HG02588 (cell line): ENCODE data around the gene UBE2J2.
A peak's percentile ranks its signal among the peaks of the same experiment; 100 is the strongest.

Source experiments
- ATAC-seq: cut with Tn5 transposase; IDR thresholded peaks from one replicate; pipeline ENCODE4 v1.9.1; 2021; ENCODE audit warnings: mild to moderate bottlenecking, moderate library complexity; ENCODE audit not compliant: unreplicated experiment

UBE2J2 gene

GRCh38 chr1:1231400-1232207 is 42.0 kb downstream of the UBE2J2 start, which contains the start of gene SDF4:
TSS of gene SDF4 (minus strand) at chr1:1232001. CDS start at chr1:1228772, 3,229 bp downstream.
- peak; percentile 85 for ATAC-seq

DNA sequence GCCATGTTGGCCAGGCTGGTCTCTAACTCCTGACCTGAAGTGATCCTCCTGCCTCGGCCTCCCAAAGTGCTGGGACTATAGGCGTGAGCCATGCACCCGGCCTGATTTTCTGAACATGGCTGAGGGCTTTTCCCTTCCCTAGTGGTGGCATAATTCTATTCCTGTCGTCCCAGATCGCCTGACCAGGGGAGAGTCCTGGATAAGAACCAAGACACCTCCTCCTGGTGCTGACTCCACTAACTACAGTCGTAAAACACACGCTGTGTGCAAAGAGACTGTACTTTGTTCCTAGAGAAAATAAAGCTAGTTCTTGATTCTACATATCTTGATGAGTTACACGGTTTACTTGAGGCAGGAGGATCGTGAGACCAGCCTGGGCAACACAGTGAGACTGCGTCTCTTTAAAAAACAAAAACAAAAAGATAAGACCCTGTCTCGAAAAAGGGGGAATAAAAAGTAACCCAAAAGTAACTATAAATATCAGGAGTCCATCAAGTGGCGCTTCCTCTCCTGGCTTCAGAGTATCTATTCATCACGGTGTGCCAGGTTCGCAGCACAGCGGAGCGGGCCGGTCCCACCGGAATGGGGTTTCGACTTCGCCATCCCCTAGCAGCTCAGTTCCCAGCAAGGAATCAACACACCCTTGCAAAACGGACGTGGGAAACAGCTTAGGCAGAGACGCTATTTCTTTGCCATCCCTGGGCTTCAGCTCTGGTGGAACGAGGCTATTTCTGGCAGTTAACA is 42.8 kb downstream of the UBE2J2 start:
- ATAC-seq = no peak

DNA sequence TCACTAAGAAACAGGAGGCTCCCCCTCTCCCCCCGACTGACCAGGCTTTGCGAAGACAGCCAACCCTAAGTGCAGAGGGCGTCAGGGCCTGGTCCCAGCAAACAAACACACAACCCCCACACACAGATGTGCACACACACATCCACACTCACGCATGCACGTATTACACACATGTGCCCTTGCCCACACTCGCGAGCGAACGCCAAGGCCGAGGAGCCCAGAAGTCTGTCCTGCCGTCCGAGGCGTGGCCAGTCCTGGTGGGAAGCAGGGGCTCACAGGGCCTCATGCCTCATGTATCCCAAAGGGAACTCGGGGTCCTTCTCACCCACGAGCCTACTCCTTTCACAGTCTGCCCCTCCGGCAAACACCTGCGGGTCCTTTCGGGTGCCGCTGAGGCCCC is 43.9 kb downstream of the UBE2J2 start:
- ATAC-seq = no peak

- no peak for ATAC-seq
Measured at GRCh38 chr1:1228596-1229321, 44.9 kb downstream of the UBE2J2 start.

DNA sequence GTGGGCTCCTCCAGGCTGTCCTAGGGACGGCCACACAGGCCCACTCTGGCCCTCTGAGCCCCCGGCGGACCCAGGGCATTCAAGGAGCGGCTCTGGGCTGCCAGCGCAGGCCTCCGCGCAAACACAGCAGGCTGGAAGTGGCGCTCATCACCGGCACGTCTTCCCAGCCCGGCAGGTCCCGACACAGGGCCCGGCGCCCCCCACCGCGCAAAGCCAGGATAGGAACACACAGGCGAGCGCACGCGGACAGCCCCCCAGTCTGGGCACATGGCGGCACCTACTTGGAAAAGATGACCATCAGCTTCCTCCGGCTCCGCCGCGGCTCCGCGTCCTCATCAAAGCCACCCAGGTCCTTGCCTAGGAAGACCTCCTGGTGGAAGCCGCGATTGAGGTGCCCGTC is 45.5 kb downstream of the UBE2J2 start:
- no peak for ATAC-seq

- ATAC-seq = no peak
Measured at GRCh38 chr1:1227386-1227785, 46.3 kb downstream of the UBE2J2 start.

DNA sequence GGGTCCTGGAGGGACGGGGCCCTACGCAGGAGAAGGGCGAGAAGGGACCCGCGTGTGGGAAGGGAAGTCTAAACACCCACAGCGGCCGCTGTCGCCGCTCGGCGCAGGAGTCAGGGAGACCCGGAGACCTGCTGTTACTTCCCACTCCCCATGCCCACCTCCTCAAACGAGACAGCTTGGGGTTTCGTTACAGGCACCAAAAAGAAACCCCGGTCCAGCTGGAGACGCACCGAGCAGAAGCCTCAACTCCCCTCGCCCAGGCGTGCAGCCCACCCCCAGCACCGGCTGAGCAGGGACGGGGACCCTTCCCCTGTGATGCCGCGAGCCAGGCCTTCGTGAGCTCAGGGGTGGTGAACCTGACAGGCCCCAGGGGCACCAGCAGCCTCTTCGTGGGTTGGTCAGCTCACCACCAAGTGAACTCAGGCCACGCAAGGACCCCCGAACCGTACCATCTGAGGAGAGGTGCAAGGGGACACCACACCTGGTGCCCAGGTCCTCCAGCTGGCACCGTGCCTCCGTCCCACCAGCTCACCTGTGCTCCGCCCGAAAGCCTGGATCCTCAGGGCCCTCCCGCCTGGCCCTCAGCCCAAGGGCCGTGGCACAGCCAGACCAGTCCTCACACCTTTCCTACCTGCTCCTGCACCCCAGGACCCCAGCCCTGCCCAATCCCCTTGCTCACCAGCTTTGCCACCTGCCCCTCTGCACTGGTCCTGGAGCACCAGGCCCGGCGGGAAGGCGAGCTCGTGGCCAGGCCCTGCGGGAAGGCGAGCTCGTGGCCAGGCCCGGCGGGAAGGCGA is 46.9 kb downstream of the UBE2J2 start:
- no peak for ATAC-seq

DNA sequence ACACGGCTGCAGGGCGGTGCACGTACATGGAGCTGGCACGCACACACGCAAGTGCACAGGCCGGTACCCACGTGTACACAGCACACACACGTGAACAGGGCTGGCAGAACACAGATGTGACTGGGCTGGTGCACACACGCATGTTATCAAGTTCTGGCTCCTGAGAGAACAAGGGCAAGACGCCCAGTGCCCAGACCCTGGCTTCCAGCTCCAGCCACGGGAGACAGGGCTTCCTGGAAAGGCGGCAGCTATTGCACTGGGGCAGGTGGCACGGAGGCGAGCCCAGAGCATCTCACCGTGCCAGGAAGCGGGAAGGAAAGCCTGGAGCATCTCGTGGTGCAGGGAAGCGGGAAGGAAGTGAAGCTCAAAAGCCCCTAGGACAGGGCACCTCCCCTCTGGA is 47.7 kb downstream of the UBE2J2 start:
- no peak for ATAC-seq

GRCh38 chr1:1225238-1225845 is 48.3 kb downstream of the UBE2J2 start:
- ATAC-seq = no peak

DNA sequence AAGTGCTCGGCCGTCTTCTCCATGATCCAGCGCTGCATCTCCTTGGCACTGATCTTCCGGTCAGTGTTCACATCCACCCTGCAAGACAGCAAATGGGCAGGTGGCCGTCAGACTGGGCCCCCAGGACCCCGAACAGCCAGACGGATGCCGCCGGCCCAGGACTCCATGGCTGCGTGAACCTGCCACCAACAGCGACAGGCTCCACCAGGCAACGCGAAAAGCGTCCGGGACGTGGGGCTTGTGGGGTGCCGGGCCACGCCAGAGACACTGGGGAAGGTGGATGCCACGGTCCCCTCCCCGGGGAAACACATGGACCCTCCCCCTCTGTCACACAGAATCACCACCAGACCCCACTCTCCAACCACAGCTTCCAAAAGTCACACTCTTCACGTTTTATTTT is 49.8 kb downstream of the UBE2J2 start:
- no peak for ATAC-seq

DNA sequence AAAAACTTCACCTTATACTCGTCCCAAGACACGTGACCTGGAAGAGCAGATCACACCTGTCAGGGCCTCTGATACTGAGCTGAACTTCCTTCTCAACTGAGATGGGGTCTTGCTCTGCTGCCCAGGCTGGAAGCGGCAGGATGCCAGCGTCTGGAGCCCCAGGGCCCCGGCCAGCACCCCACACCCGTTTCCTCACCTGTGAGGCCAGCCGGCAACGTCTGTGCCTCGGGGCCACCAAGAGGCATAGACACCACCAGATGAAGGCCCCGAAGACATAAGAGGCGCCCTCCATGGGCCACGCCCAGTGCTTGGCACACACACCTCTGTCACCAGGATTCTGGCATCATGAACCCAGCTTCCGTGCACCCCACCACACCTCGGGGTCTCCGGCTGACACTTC is 50.3 kb downstream of the UBE2J2 start:
- no peak for ATAC-seq

DNA sequence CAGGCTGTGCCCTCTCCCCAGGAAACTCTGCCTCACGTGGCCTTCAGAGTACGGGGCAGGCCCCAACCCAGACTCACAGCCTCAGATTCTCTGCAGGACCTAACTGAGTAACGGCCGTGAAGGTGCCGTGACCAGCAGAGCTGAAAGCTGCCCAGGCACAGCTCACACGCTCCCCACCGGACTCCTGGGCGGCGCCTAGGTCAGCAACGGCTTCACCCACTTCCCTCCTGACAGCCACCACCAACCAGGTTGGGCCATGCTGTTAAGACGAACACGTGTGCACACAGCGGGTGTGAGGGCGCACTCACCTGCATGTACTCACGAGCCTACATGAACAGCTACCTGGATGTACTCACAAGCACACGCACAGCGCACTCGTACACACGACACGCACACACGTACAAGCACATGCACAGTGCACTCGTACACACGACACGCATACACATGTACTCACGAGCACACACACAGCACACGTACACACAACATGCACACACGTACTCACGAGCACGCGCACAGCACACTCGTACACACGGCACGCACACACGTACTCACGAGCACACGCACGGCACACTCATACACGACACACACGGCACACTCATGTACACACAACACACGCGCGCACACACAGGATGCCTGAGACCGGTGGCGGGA is 51.0 kb downstream of the UBE2J2 start:
- no peak for ATAC-seq

- ATAC-seq = no peak
Measured at GRCh38 chr1:1221887-1222574, 51.6 kb downstream of the UBE2J2 start.

DNA sequence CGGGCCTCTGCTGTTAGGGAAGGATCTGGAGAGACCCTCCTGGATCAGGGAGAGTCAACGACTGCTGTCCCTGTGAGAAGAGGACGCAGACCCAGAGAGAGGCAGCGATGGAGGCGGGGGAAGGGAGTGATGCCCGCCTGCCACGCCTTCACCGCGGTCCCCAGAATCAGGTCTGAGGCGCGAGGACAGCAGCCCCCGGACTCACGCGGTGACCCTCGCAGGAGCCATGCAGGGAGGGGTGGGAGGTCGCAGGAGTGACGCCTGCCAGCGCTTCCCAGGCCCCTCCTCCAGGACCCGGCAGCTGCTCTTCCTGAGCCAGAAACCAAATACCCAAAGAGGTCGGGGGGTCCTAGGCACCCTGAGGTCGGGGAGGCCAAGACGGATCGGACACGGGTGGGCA is 53.5 kb downstream of the UBE2J2 start:
- no peak for ATAC-seq

DNA sequence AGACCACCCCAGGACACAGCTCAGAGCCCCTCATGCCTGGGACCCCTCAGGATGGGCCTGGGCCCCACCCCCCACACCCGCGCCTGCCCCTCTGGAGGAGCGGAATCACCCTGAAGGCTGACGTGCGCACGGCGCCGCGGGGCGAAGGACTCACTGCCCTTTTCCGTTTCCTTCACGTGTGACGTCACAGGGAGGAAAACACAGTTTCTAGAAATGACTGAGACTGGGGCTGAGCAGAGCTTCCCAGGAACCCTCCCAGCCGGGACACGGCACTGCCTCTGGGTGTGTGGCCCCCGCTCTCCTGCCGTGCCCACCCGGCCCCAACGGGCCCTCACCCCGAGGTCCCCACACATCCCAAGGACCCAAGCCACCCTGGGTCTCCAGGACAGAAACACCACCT is 54.3 kb downstream of the UBE2J2 start:
- ATAC-seq = no peak

DNA sequence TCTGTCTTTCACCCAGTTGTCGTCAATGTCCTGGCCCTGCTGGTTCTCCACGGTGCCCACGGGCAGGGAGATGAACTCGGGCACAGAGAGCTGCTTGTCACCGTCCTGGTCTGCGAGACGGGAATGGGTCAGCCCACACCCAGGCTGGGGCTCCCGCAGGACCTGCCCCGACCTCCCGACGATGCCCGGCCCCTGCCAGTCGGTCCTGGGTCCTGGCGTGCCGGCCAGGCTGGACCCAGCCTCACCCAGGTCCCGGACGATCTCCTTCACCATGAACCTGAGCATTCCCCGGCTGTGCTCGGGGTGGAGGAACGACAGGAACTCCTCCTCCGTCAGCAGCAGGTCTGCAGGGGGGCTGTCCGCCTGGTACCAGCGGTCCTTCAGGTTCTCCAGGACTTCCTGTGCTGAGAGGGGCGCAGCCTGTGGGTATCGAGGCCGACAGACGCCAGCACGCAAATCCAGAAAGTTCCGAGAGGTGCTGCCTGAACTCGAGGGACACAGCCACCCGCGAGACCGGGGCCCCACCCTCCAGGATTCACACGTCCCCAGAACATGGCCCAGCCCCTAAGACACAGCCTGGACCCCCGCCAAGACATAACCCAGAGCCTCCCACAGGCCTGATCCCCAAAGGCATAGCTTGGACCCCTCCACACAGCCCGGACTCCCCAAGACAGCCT is 55.0 kb downstream of the UBE2J2 start:
- ATAC-seq = no peak

DNA sequence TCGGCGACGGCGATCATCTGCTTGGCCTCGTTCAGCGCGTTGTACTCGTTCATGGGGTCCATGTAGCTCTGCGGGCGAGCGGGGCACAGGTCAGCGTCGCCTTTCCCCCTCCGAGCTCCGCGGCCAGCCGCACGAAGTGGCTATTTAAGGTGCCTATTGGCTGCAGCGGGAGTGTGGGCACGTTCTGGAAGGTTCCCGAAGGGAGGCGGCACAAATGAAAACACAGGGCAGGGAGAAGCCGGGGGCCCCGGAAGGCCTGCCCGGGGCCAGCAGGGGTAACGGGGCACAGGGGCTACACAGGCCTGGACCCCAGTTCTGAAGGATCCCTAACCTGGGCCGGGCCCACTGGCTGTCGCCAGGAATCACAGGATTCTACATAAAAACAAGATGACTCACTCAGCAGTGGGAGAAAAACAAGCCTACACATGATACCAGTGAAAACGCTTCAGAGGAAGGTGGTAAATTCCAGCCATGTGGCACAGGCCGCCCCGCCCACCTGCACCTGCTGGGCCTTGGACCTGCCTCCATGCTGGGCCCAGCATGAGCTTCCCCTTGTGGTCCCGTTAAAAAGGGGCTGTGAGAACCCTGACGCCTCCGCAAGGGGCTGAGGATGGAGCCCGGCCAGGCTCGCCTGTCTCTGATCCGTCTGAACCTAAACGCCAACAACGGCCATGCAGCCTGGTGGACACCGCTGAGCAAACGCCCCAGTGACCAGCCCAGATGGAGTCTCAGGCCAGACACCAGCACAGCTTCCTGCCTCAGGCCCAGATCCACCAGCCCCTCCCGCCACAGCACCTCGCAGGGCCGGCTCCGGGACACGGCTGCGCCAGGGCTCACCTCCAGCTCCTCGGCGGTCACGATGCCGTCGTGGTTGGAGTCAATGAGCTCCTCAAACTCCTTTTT is 55.8 kb downstream of the UBE2J2 start:
- ATAC-seq = no peak
